ENCODE results near the gene PIP4K2C.
"Not testable (repeated sequence)": the region's sequence is repeated elsewhere in the genome, so short reads cannot be mapped to it uniquely, and the experiment has no call there.

PIP4K2C gene

DNA sequence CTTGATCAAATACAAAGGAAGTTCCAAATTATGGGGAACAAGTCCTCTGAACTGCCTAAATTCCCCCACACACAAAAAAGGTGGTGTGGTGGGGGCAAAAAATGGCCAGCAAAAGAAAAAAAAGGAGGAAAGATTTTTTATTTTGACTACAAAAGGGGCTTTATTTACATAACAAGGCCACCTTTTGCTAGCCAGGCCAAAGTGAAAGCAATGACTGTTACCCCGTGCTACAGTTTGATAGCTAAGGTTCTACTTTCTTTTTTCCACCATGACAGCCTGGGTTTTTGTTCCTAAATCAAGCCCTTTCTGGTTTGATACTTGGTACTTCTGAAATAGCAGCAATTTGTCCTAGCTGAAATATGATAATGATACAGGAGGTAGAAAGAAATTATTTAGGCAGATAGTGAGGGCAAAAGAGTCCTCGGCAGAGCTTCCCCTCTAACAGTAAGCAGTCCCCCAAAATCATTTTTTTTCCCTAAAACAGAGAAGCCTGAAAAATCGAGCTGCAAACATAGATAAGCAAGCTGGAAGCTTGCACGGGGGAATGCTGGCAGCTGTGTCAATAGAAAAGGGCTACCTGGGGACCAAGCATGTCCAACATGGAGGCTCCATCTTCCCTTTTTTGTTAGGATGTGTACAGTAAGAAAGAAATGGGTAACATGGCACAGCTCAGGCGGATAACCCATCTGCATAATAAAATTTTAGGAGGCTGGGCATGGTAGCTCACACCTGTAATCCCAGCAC lies 50.9 kb downstream of the PIP4K2C start:
- no peak for DNase-seq

DNA sequence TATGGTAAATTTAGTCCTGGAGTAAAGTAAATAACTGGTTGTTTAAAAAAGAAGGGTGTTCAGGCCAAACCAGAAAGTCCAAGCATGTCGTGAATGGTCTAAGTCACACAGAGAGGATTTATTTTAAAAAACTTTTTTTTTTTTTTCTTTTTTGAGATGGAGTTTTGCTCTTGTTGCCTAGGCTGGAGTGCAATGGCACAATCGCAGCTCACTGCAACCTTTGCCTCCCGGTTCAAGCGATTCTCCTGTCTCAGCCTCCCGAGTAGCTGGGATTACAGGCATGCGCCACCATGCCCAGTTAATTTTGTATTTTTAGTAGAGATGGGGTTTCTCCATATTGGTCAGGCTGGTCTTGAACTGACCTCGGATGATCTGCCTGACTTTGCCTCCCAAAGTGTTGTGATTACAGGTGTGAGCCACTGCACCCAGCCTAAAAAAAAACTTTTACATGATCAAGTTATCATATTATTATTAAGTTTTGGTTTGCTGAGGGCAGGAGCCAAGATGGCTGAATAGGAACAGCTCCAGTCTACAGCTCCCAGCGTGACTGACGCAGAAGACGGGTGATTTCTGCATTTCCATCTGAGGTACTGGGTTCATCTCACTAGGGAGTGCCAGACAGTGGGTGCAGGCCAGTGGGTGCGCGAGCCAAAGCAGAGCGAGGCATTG lies 55.1 kb downstream of the PIP4K2C start:
- not testable (repeated sequence) for DNase-seq

DNA sequence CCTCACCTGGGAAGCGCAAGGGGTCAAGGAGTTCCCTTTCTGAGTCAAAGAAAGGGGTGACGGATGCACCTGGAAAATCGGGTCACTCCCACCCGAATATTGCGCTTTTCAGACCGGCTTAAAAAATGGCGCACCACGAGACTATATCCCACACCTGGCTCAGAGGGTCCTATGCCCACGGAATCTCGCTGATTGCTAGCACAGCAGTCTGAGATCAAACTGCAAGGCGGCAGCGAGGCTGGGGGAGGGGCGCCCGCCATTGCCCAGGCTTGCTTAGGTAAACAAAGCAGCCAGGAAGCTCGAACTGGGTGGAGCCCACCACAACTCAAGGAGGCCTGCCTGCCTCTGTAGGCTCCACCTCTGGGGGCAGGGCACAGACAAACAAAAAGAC lies 55.7 kb downstream of the PIP4K2C start:
- DNase-seq = not testable (repeated sequence)
